AG04449 (cell line): ENCODE results near the gene IZUMO1.

ENCODE experiments used
- CTCF ChIA-PET: fragments of 350-600 bp; formaldehyde crosslinking; extraction: SDS; loops from one replicate; lab custom pipeline; 2021; ENCODE audit warnings: antibody characterized with exemption; lab: Yijun Ruan, JAX
- POLR2A ChIA-PET: fragments of 400-600, 350-600 bp; formaldehyde crosslinking; extraction: SDS; loops from one replicate; lab custom pipeline; 2020; ENCODE audit warnings: antibody characterized with exemption, inconsistent platforms; lab: Yijun Ruan, JAX
- DNase-seq: peaks from one replicate; pipeline ENCODE4 v3.0.0-alpha.2; 2010; ENCODE audit warnings: low read depth, low spot score
- H3K4me3 ChIP-seq: 2 replicates; pipeline ENCODE4 v1.5.1; 2011; ENCODE audit warnings: low read depth, mild to moderate bottlenecking, control low read depth, low read length
- CTCF ChIP-seq: IDR thresholded peaks from one replicate; pipeline ENCODE4 v1.5.1; 2011; ENCODE audit warnings: mild to moderate bottlenecking, moderate library complexity, low read length, control low read depth, inconsistent platforms; ENCODE audit not compliant: insufficient read depth; ENCODE audit errors: missing control alignments

Gene IZUMO1

GRCh38 chr19:48784527-48784926 lies 37.8 kb upstream of the IZUMO1 start:
- no peak overlapping the region for H3K4me3 ChIP-seq
- ChIA-PET POLR2A (interaction anchor here (0.7 kb wide), 1 partner anchor 60 kb away, joined by 3 read pairs; no protein-coding TSS in a partner anchor), CTCF (interaction anchor here (0.7 to 23.0 kb wide), 8 partner anchors 12 to 186 kb away, joined by 3 to 737 read pairs (median 38); partner anchors contain the start of genes CA11, HSD17B14 and NTN5)
- DNase-seq: no peak
- TF ChIP-seq CTCF: no peak

GRCh38 chr19:48780631-48781391 lies 34.1 kb upstream of the IZUMO1 start:
- no peak overlapping the region for H3K4me3 ChIP-seq
- no peak for DNase-seq
- ChIA-PET CTCF (interaction anchor here (0.9 to 23.0 kb wide), 5 partner anchors 7 to 213 kb away, joined by 3 to 737 read pairs (median 11); partner anchors contain the start of genes GYS1, HSD17B14 and RUVBL2), POLR2A (no interaction called here)
- no peak for TF ChIP-seq CTCF

GRCh38 chr19:48779636-48780035 lies 32.9 kb upstream of the IZUMO1 start:
- ChIA-PET POLR2A (no interaction called here), CTCF (interaction anchor here (0.6 to 23.0 kb wide), 7 partner anchors 7 to 214 kb away, joined by 3 to 737 read pairs (median 4); partner anchors contain the start of genes GYS1, HSD17B14, IZUMO1 and RUVBL2)
- no peak for DNase-seq
- no peak overlapping the region for H3K4me3 ChIP-seq
- no peak for TF ChIP-seq CTCF

GRCh38 chr19:48777720-48778119 lies 31.0 kb upstream of the IZUMO1 start:
- H3K4me3 ChIP-seq: no peak overlapping the region
- POLR2A ChIA-PET: no interaction called here
- CTCF ChIA-PET: interaction anchor here (1.0 to 23.0 kb wide), 4 partner anchors 10 to 215 kb away, joined by 3 to 737 read pairs (median 11); partner anchors contain the start of gene HSD17B14

GRCh38 chr19:48777139-48777538 lies 30.4 kb upstream of the IZUMO1 start:
- no peak for TF ChIP-seq CTCF
- POLR2A ChIA-PET: interaction anchor here (0.6 kb wide), 1 partner anchor 56 kb away, joined by 3 read pairs; no protein-coding TSS in a partner anchor
- DNase-seq: no peak
- CTCF ChIA-PET: interaction anchor here (1.0 to 3.8 kb wide), 2 partner anchors 11 to 187 kb away, joined by 3 to 19 read pairs; no protein-coding TSS in a partner anchor
- no peak overlapping the region for H3K4me3 ChIP-seq

More at GRCh38 chr19:48777720-48778119, 31.0 kb upstream of the IZUMO1 start:
- DNase-seq: no peak
- no peak for TF ChIP-seq CTCF

GRCh38 chr19:48772503-48772953 lies 25.8 kb upstream of the IZUMO1 start:
- POLR2A ChIA-PET: no interaction called here
- no peak for DNase-seq
- TF ChIP-seq CTCF: no peak
- no peak overlapping the region for H3K4me3 ChIP-seq
- CTCF ChIA-PET: interaction anchor here (1.6 to 1.9 kb wide), 2 partner anchors 15 to 70 kb away, joined by 5 to 6 read pairs; no protein-coding TSS in a partner anchor
